IMR-90 (cell line): ENCODE measurements around the gene CSF1. TPM values are rescaled to one million over a fixed set of nuclear protein-coding genes. Genes with fewer than 3 reads are reported as not detected.
A peak's percentile ranks its signal among the peaks of the same experiment; 100 is the strongest.

Experiments
- ATAC-seq: fragments of 200-7000 bp; cut with Tn5 transposase; 2 replicates; pipeline ENCODE4 v1.9.1; 2020; ENCODE audit warnings: low read depth, mild to moderate bottlenecking, moderate library complexity
- BruUV-seq: library from RNA; stranded (reverse); fragments of 400-500 nt; replicated peaks from 2 replicates; lab custom pipeline; 2021; lab: Mats Ljungman, UMichigan
- CTCF ChIA-PET: fragments of 300-600 bp; formaldehyde crosslinking; extraction: SDS; loops from one replicate; lab custom pipeline; 2021; ENCODE audit warnings: antibody characterized with exemption; lab: Yijun Ruan, JAX
- POLR2A ChIA-PET: fragments of 300-600 bp; sonication (Branson Sonifier 250); formaldehyde crosslinking; loops from one replicate; lab custom pipeline; 2022; ENCODE audit warnings: antibody characterized with exemption; ENCODE audit not compliant: unreplicated experiment; lab: Charles Lee
- DNase-seq: peaks from one replicate; pipeline ENCODE4 v3.0.0; 2013
- H2AFZ ChIP-seq: replicated peaks from 2 replicates; pipeline ENCODE3; 2013; ENCODE audit warnings: low read length, mild to moderate bottlenecking; ENCODE audit not compliant: poor library complexity
- H2AK5ac ChIP-seq: 2 replicates; pipeline ENCODE4 v1.6.1; 2013; ENCODE audit warnings: low read depth, low read length, inconsistent platforms
- H2AK9ac ChIP-seq: replicated peaks from 2 replicates; pipeline ENCODE3; 2013; ENCODE audit warnings: mild to moderate bottlenecking, low read depth, low read length, moderate library complexity; ENCODE audit not compliant: poor library complexity
- H2BK120ac ChIP-seq: 2 replicates; pipeline ENCODE4 v1.6.1; 2013; ENCODE audit warnings: low read depth, low read length, inconsistent platforms
- H2BK15ac ChIP-seq: 3 replicates; pipeline ENCODE4 v1.6.1; 2013; ENCODE audit warnings: low read depth, low read length, inconsistent platforms
- H2BK20ac ChIP-seq: 2 replicates; pipeline ENCODE4 v1.6.1; 2013; ENCODE audit warnings: low read depth, mild to moderate bottlenecking, inconsistent platforms, low read length, moderate library complexity
- H2BK5ac ChIP-seq: 2 replicates; pipeline ENCODE4 v1.6.1; 2013; ENCODE audit warnings: mild to moderate bottlenecking, low read depth, low read length, inconsistent platforms; ENCODE audit not compliant: poor library complexity, severe bottlenecking
- H3K14ac ChIP-seq: replicated peaks from 2 replicates; pipeline ENCODE4 v1.6.1; 2013; ENCODE audit warnings: low read depth, low read length, inconsistent platforms
- H3K18ac ChIP-seq: 2 replicates; pipeline ENCODE4 v1.6.1; 2013; ENCODE audit warnings: low read depth, low read length, control low read depth
- H3K23ac ChIP-seq: 2 replicates; pipeline ENCODE4 v1.6.1; 2013; ENCODE audit warnings: low read depth, low read length, inconsistent platforms
- H3K27ac ChIP-seq: 2 replicates; pipeline ENCODE4 v1.5.1; 2013; ENCODE audit warnings: mild to moderate bottlenecking, control low read depth, low read length; ENCODE audit not compliant: insufficient read depth
- H3K27me3 ChIP-seq: 2 replicates; pipeline ENCODE4 v1.6.1; 2013; ENCODE audit warnings: low read length; ENCODE audit not compliant: control insufficient read depth, insufficient read depth
- H3K36me3 ChIP-seq: 2 replicates; pipeline ENCODE4 v1.6.1; 2013; ENCODE audit warnings: low read length, mixed read lengths; ENCODE audit not compliant: control insufficient read depth, insufficient read depth
- H3K4ac ChIP-seq: 2 replicates; pipeline ENCODE4 v1.6.1; 2013; ENCODE audit warnings: low read depth, low read length, inconsistent platforms
- H3K4me1 ChIP-seq: 2 replicates; pipeline ENCODE4 v1.6.1; 2013; ENCODE audit warnings: low read length, mixed read lengths; ENCODE audit not compliant: control insufficient read depth, insufficient read depth
- H3K4me2 ChIP-seq: 2 replicates; pipeline ENCODE4 v1.6.1; 2013; ENCODE audit warnings: low read depth, mild to moderate bottlenecking, control low read depth, low read length, moderate library complexity
- H3K4me3 ChIP-seq: 2 replicates; pipeline ENCODE4 v1.5.1; 2013; ENCODE audit warnings: low read depth, mild to moderate bottlenecking, control low read depth, low read length, moderate library complexity; ENCODE audit not compliant: insufficient read depth
- H3K56ac ChIP-seq: 2 replicates; pipeline ENCODE4 v1.6.1; 2013; ENCODE audit warnings: low read length, inconsistent platforms; ENCODE audit not compliant: insufficient read depth; ENCODE audit errors: extremely low read depth
- H3K79me1 ChIP-seq, 2 experiments: 2 replicates each; pipeline ENCODE4 v1.6.1; 2013; ENCODE audit warnings: low read length in 2 of 2, inconsistent platforms in 1 of 2, low read depth in 1 of 2
- H3K9ac ChIP-seq: 2 replicates; pipeline ENCODE4 v1.6.1; 2013; ENCODE audit warnings: low read depth, low read length, control low read depth
- H3K9me1 ChIP-seq: 2 replicates; pipeline ENCODE4 v1.6.1; 2013; ENCODE audit warnings: low read length, inconsistent platforms; ENCODE audit not compliant: insufficient read depth
- H3K9me3 ChIP-seq: 2 replicates; pipeline ENCODE4 v1.6.1; 2013; ENCODE audit warnings: low read length; ENCODE audit not compliant: control insufficient read depth, insufficient read depth
- H4K20me1 ChIP-seq: 2 replicates; pipeline ENCODE4 v1.6.1; 2013; ENCODE audit warnings: low read length, inconsistent platforms; ENCODE audit not compliant: insufficient read depth
- H4K5ac ChIP-seq: 2 replicates; pipeline ENCODE4 v1.6.1; 2013; ENCODE audit warnings: mild to moderate bottlenecking, low read depth, low read length, control low read depth
- H4K8ac ChIP-seq, 2 experiments: 2 replicates each; pipeline ENCODE4 v1.6.1; 2013; ENCODE audit warnings: low read depth in 2 of 2, low read length in 2 of 2, control low read depth in 1 of 2, inconsistent platforms in 1 of 2
- H4K91ac ChIP-seq: 2 replicates; pipeline ENCODE4 v1.6.1; 2013; ENCODE audit warnings: low read depth, low read length, inconsistent platforms; ENCODE audit not compliant: insufficient read depth
- BHLHE40 ChIP-seq: fragments of 150-350 bp; IDR thresholded peaks from 2 replicates; pipeline ENCODE4 v1.6.1; 2016; ENCODE audit warnings: mild to moderate bottlenecking, low read depth, low read length
- CEBPB ChIP-seq: IDR thresholded peaks from 2 replicates; pipeline ENCODE4 v1.6.1; 2012; ENCODE audit warnings: low read depth, low read length, improper control_type of control experiment
- CHD1 ChIP-seq: IDR thresholded peaks from 2 replicates; pipeline ENCODE4 v1.6.1; 2012; ENCODE audit warnings: low read depth, low read length, improper control_type of control experiment
- CTCF ChIP-seq: conservative IDR thresholded peaks from 2 replicates; pipeline ENCODE4 v1.5.1; 2012; ENCODE audit warnings: mild to moderate bottlenecking, low read depth, low read length, improper control_type of control experiment
- ELK1 ChIP-seq: fragments of 150-350 bp; IDR thresholded peaks from 2 replicates; pipeline ENCODE4 v1.6.1; 2016; ENCODE audit warnings: low read depth, mild to moderate bottlenecking, low read length, moderate library complexity, borderline replicate concordance
- FOS ChIP-seq: fragments of 150-350 bp; IDR thresholded peaks from 2 replicates; pipeline ENCODE4 v1.6.1; 2016; ENCODE audit warnings: low read depth, low read length
- MAFK ChIP-seq: IDR thresholded peaks from 2 replicates; pipeline ENCODE4 v1.6.1; 2012; ENCODE audit warnings: low read depth, low read length, improper control_type of control experiment
- MAZ ChIP-seq: IDR thresholded peaks from 2 replicates; pipeline ENCODE4 v1.6.1; 2012; ENCODE audit warnings: low read depth, mild to moderate bottlenecking, low read length, improper control_type of control experiment, moderate library complexity, borderline replicate concordance
- MXI1 ChIP-seq: IDR thresholded peaks from 2 replicates; pipeline ENCODE4 v1.6.1; 2012; ENCODE audit warnings: low read depth, mild to moderate bottlenecking, low read length, moderate library complexity, borderline replicate concordance
- NFE2L2 ChIP-seq: fragments of 150-350 bp; IDR thresholded peaks from 2 replicates; pipeline ENCODE4 v1.6.1; 2016; ENCODE audit warnings: low read depth, mild to moderate bottlenecking, low read length
- POLR2A ChIP-seq: IDR thresholded peaks from 2 replicates; pipeline ENCODE4 v1.6.1; 2012; ENCODE audit warnings: mild to moderate bottlenecking, low read depth, low read length
- RAD21 ChIP-seq: IDR thresholded peaks from 2 replicates; pipeline ENCODE4 v1.6.1; 2012; ENCODE audit warnings: low read length, improper control_type of control experiment
- RCOR1 ChIP-seq: IDR thresholded peaks from 2 replicates; pipeline ENCODE4 v1.6.1; 2012; ENCODE audit warnings: mild to moderate bottlenecking, low read length, improper control_type of control experiment; ENCODE audit not compliant: insufficient replicate concordance
- RFX5 ChIP-seq: IDR thresholded peaks from 2 replicates; pipeline ENCODE4 v1.8.0; 2012; ENCODE audit warnings: low read depth, mild to moderate bottlenecking, low read length, moderate library complexity
- SMC3 ChIP-seq: fragments of 150-350 bp; IDR thresholded peaks from 2 replicates; pipeline ENCODE4 v1.6.1; 2016; ENCODE audit warnings: low read depth, mild to moderate bottlenecking, antibody characterized with exemption, low read length, moderate library complexity
- USF2 ChIP-seq: fragments of 150-350 bp; IDR thresholded peaks from 2 replicates; pipeline ENCODE4 v1.6.1; 2017; ENCODE audit warnings: mild to moderate bottlenecking, antibody characterized with exemption, low read length, low read depth
- WGBS, 2 experiments: methylation state at CpG; one replicate each; pipeline versions ENCODE4 v1.1.5 to v1.1.7; 2013; ENCODE audit warnings: missing lambda C conversion rate in 2 of 2; ENCODE audit not compliant: insufficient read length in 1 of 2; ENCODE audit errors: extremely low coverage in 2 of 2; 5-methylcytosine and 5-hydroxymethylcytosine counted together
- dilution Hi-C: fragments of 300-500 bp; cut with HindIII; formaldehyde crosslinking; loops from one replicate; pipeline ENCODE4 v1.14.3; 2018; ENCODE audit warnings: low sequenced_read_pairs; ENCODE audit not compliant: unreplicated experiment
- in situ Hi-C: fragments of 300-500 bp; cut with MboI; formaldehyde crosslinking; loops from 3 replicates; pipeline ENCODE4 v1.14.3; 2019; ENCODE audit warnings: low sequenced_read_pairs, inconsistent platforms, mixed read lengths
- intact Hi-C: fragments of 100-400 bp; cut with micrococcal nuclease; formaldehyde crosslinking; loops from 2 replicates; pipeline ENCODE4 v1.10.0; 2022
- polyA plus RNA-seq, 3 experiments: library from polyadenylated mRNA; depleted of rRNA; stranded (reverse); fragments of >200 nt; gene quantifications; 2 replicates each; pipeline ENCODE4 v1.2.3, GENCODE V29; 2012; ENCODE audit warnings: low replicate concordance in 1 of 3
- total RNA-seq: library from RNA; depleted of rRNA; stranded (reverse); fragments of >200 nt; gene quantifications from 2 replicates; pipeline ENCODE4 v1.2.3, GENCODE V29; 2012

CSF1 gene
- total and polyA plus RNA-seq, 2 of the 4 experiments (the other 2 are of a cell fraction), result 14.3 to 22.0 TPM

- 91% methylated on average over 8 of the region's 11 CpGs; no CpG with 5 or more reads in 1 of the 2 experiments for WGBS, 2 experiments
- Histone ChIP-seq H3K79me1 (peaks cover 4 to 40% of the 10 kb centered on the region in 2 experiments; a peak in 3 of 4 replicates), H4K20me1 (peaks cover 10% of the 10 kb centered on the region), H3K18ac (no peak overlapping the region), H4K5ac (no peak overlapping the region), H3K9me3 (no peaks in the 10 kb centered on the region), H3K36me3 (peaks cover 55% of the 10 kb centered on the region), H4K91ac (no peak overlapping the region), H2AK5ac (no peak overlapping the region), H3K4me1 (peaks cover 22% of the 10 kb centered on the region), H3K9me1 (peaks cover 13% of the 10 kb centered on the region), H2BK120ac (no peak overlapping the region), H3K56ac (no peak overlapping the region), H3K9ac (no peak overlapping the region), H3K23ac (no peak overlapping the region), H3K4ac (0 out of 2 replicates have a peak overlapping the region, but pooled peaks have one; percentile 2), H2BK5ac (no peak overlapping the region), H3K27me3 (no peaks in the 10 kb centered on the region), H4K8ac (no peak overlapping the region), H3K4me2 (no peak overlapping the region), H3K14ac (no peak overlapping the region), H2AFZ (no peak overlapping the region), H2BK15ac (no peak overlapping the region), H2BK20ac (no peak overlapping the region), H3K27ac (no peak overlapping the region), H2AK9ac (peak overlapping the region; percentile 18), H3K4me3 (no peak overlapping the region)
- POLR2A ChIA-PET, result no interaction called here
- dilution Hi-C loops (no loop called here), in situ Hi-C loops (no loop called here), intact Hi-C loops (no loop called here)
- no TSS peak for BruUV-seq
- TF ChIP-seq POLR2A (no peak), USF2 (no peak), RCOR1 (no peak), MXI1 (no peak), SMC3 (no peak), ELK1 (no peak), RAD21 (no peak), MAFK (no peak), RFX5 (no peak), BHLHE40 (no peak), CTCF (no peak), CEBPB (no peak), FOS (no peak), CHD1 (no peak), MAZ (no peak), NFE2L2 (no peak)
- CTCF ChIA-PET, result no interaction called here
- DNase-seq (no peak), ATAC-seq (no peak)
These were observed 18.5 kb downstream of the CSF1 start for GRCh38 chr1:109929170-109929569.
